SH-SY5Y (cell line): ENCODE measurements around the gene DENND6B.

Experiments used
- GATA2 ChIP-seq: IDR thresholded peaks from 2 replicates; pipeline ENCODE4 v1.6.1; 2011; ENCODE audit warnings: mild to moderate bottlenecking, low read depth, low read length
- GATA3 ChIP-seq: IDR thresholded peaks from 2 replicates; pipeline ENCODE4 v1.6.1; 2011; ENCODE audit warnings: low read depth, mild to moderate bottlenecking, low read length, moderate library complexity

DNA sequence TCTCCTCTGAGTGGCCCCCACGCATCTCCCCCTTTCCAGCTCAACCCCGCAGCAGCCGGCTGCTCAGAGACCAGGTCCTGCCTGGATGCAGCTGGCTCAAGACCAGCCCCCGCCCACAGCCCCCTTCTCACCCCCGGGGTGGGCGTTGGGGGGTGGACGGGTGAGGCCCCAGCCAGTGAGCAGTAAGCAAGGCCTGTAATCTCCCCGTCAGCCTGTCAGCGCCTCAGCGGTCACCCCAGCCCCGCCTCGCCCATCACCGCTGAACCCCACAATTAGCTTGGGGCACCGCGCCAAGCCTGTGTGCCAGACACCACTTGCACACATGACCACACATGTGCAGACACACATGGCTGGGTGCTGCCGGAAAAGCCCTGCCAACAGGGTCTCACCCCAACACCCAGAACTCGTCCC lies 25.2 kb downstream of the DENND6B start:
- peak; percentile 20; the same call in 1 of the 2 replicates for TF ChIP-seq GATA2
- no peak for TF ChIP-seq GATA3
